K562 (cell line): ENCODE measurements around the gene ECPAS. TPM values are rescaled to one million over a fixed set of nuclear protein-coding genes. Genes with fewer than 3 reads are reported as not detected.

Source experiments
- ATAC-seq: fragments of 200-7000 bp; cut with Tn5 transposase; 3 replicates; pipeline ENCODE4 v1.9.1; 2020; ENCODE audit warnings: moderate library complexity
- BruUV-seq: library from RNA; stranded (reverse); fragments of 400-500 nt; replicated peaks from 2 replicates; lab custom pipeline; 2021; lab: Mats Ljungman, UMichigan
- CTCF ChIA-PET: fragments of 300-600 bp; formaldehyde crosslinking; extraction: SDS; loops from one replicate; lab custom pipeline; 2021; ENCODE audit warnings: low intra/inter-chr PET ratio; lab: Yijun Ruan, JAX
- POLR2A ChIA-PET: fragments of 300-600, 350-650 bp; sonication (Branson Sonifier 250); formaldehyde crosslinking; extraction: SDS; loops from one replicate; lab custom pipeline; 2021; ENCODE audit warnings: antibody characterized with exemption, inconsistent platforms; lab: Yijun Ruan, JAX
- DNase-seq, 4 experiments: peaks; one replicate each; pipeline versions ENCODE4 v3.0.0 to v3.0.0-alpha.2; 2011 to 2018; ENCODE audit warnings: low spot score in 3 of 4, mixed read lengths in 3 of 4; ENCODE audit errors: extremely low read depth in 1 of 4
- FAIRE-seq: peaks from 2 replicates; lab custom pipeline; 2011; peaks lifted over from hg19 to GRCh38; lab: Jason Lieb, UNC
- H2AFZ ChIP-seq: 2 replicates; pipeline ENCODE4 v1.6.0; 2011; ENCODE audit warnings: low read depth, low read length, control low read depth, inconsistent platforms
- H3K27ac ChIP-seq: fragments of 200-600 bp; 3 replicates; pipeline ENCODE4 v1.8.0; 2011; ENCODE audit warnings: low read depth, mild to moderate bottlenecking, control low read depth, inconsistent platforms, low read length, moderate library complexity, mixed read lengths; ENCODE audit errors: extremely low read depth
- H3K27me3 ChIP-seq, 2 experiments: fragments of 300-600 bp in 1 of 2; 2 replicates in 1 of 2; 3 replicates in 1 of 2; pipeline versions ENCODE4 v1.6.0 to v1.8.0; 2011; ENCODE audit warnings: inconsistent platforms in 2 of 2, low read length in 2 of 2, mild to moderate bottlenecking in 1 of 2, mixed read lengths in 1 of 2, moderate library complexity in 1 of 2; ENCODE audit not compliant: control insufficient read depth in 2 of 2, insufficient read depth in 2 of 2
- H3K36me3 ChIP-seq: fragments of 300-600 bp; 3 replicates; pipeline ENCODE4 v1.8.0; 2011; ENCODE audit warnings: mild to moderate bottlenecking, low read length, inconsistent platforms; ENCODE audit not compliant: control insufficient read depth, insufficient read depth
- H3K4me1 ChIP-seq, 2 experiments: fragments of 200-600 bp in 1 of 2; replicated peaks in 1 of 2; 2 replicates in 1 of 2; 3 replicates in 1 of 2; pipeline versions ENCODE4 v1.5.1 to v1.8.0; 2011; ENCODE audit warnings: inconsistent platforms in 2 of 2, low read length in 2 of 2, mild to moderate bottlenecking in 1 of 2, mixed read lengths in 1 of 2, moderate library complexity in 1 of 2; ENCODE audit not compliant: control insufficient read depth in 2 of 2, insufficient read depth in 2 of 2
- H3K4me2 ChIP-seq: 2 replicates; pipeline ENCODE4 v1.6.1; 2011; ENCODE audit warnings: low read length, control low read depth, inconsistent platforms, mixed read lengths; ENCODE audit not compliant: insufficient read depth
- H3K4me3 ChIP-seq: fragments of 200-600 bp; sonication (generic), shearing (Covaris generic); 2 replicates; pipeline ENCODE4 v1.5.1; 2016; ENCODE audit warnings: control low read depth, inconsistent platforms
- H3K79me2 ChIP-seq: fragments of 200-600 bp; 3 replicates; pipeline ENCODE4 v1.8.0; 2011; ENCODE audit warnings: low read length, inconsistent platforms; ENCODE audit not compliant: control insufficient read depth, insufficient read depth
- H3K9ac ChIP-seq, 2 experiments: 2 replicates each; pipeline versions ENCODE4 v1.6.0 to v1.6.1; 2011; ENCODE audit warnings: low read depth in 2 of 2, low read length in 2 of 2, control low read depth in 1 of 2, inconsistent platforms in 1 of 2, mild to moderate bottlenecking in 1 of 2, mixed read lengths in 1 of 2; ENCODE audit not compliant: insufficient read depth in 1 of 2
- H3K9me1 ChIP-seq: one replicate; pipeline ENCODE4 v1.6.0; 2011; ENCODE audit warnings: inconsistent platforms, mild to moderate bottlenecking, low read length, moderate library complexity; ENCODE audit not compliant: control insufficient read depth, insufficient read depth
- H3K9me3 ChIP-seq: replicated peaks from 2 replicates; pipeline ENCODE4 v1.5.1; 2011; ENCODE audit warnings: low read depth, low read length, inconsistent platforms; ENCODE audit not compliant: control insufficient read depth, insufficient read depth
- H4K20me1 ChIP-seq: replicated peaks from 2 replicates; pipeline ENCODE4 v1.6.1; 2011; ENCODE audit warnings: low read length, inconsistent platforms, mixed read lengths; ENCODE audit not compliant: control insufficient read depth, insufficient read depth
- ATF7 ChIP-seq: fragments of 450-650 bp; IDR thresholded peaks from 2 replicates; pipeline ENCODE4 v1.7.1; 2014; ENCODE audit warnings: mild to moderate bottlenecking, moderate library complexity
- BRCA1 ChIP-seq, 2 experiments: fragments of 450-650 bp in 1 of 2; sonication (generic) in 1 of 2; formaldehyde crosslinking in 1 of 2; IDR thresholded peaks; 2 replicates each; pipeline versions ENCODE4 v1.5.0 to v1.6.1; 2017 to 2020; ENCODE audit warnings: mild to moderate bottlenecking in 1 of 2, missing genetic modification reagents in 1 of 2
- DNMT1 ChIP-seq: fragments of 450-650 bp; IDR thresholded peaks from 2 replicates; pipeline ENCODE4 v1.6.1; 2016; ENCODE audit warnings: antibody characterized with exemption, mild to moderate bottlenecking
- ETS2 ChIP-seq: IDR thresholded peaks from 2 replicates; pipeline ENCODE4 v1.6.1; 2016; ENCODE audit warnings: borderline replicate concordance, missing genetic modification characterization, mild to moderate bottlenecking, moderate library complexity, missing compliant biosample characterization; ENCODE audit not compliant: poor library complexity, severe bottlenecking
- FOXJ2 ChIP-seq: fragments of 200-800 bp; sonication (Bioruptor generic); IDR thresholded peaks from 2 replicates; pipeline ENCODE4 v1.6.1; 2016; ENCODE audit warnings: missing genetic modification characterization, missing compliant biosample characterization
- GTF2B ChIP-seq: IDR thresholded peaks from 2 replicates; pipeline ENCODE4 v1.6.1; 2011; ENCODE audit not compliant: insufficient read length; ENCODE audit errors: extremely low read depth
- IFI16 ChIP-seq: fragments of 250-450 bp; sonication (Bioruptor Pico); IDR thresholded peaks from 2 replicates; pipeline ENCODE4 v2.1.2; 2022; ENCODE audit warnings: mild to moderate bottlenecking, inconsistent platforms
- NCOA4 ChIP-seq: fragments of 450-650 bp; IDR thresholded peaks from 2 replicates; pipeline ENCODE4 v1.6.1; 2018; ENCODE audit warnings: mild to moderate bottlenecking; ENCODE audit not compliant: partially characterized antibody
- NFIC ChIP-seq: fragments of 450-650 bp; IDR thresholded peaks from 2 replicates; pipeline ENCODE4 v1.6.1; 2017; ENCODE audit warnings: mild to moderate bottlenecking, inconsistent platforms
- POLR2B ChIP-seq: fragments of 450-650 bp; IDR thresholded peaks from 2 replicates; pipeline ENCODE4 v1.6.1; 2018; ENCODE audit warnings: low read depth; ENCODE audit not compliant: partially characterized antibody
- PYGO2 ChIP-seq: fragments of 450-650 bp; IDR thresholded peaks from 2 replicates; pipeline ENCODE4 v1.6.1; 2016; ENCODE audit warnings: mild to moderate bottlenecking, missing genetic modification characterization, moderate library complexity, missing compliant biosample characterization
- TCF15 ChIP-seq: fragments of 250-450 bp; sonication (Bioruptor Pico); IDR thresholded peaks from 2 replicates; pipeline ENCODE4 v1.8.0; 2022; ENCODE audit warnings: moderate library complexity, mild to moderate bottlenecking, inconsistent platforms
- U2AF2 ChIP-seq: fragments of 200-400 bp; formaldehyde crosslinking; optimal IDR thresholded peaks from 2 replicates; pipeline ENCODE3; 2017; ENCODE audit warnings: low read depth, mild to moderate bottlenecking, low read length
- ZNF253 ChIP-seq: fragments of 250-450 bp; sonication (Bioruptor Pico); conservative IDR thresholded peaks from 2 replicates; pipeline ENCODE4 v1.6.1; 2021; ENCODE audit warnings: mild to moderate bottlenecking
- WGBS: fragments of 100-300 bp; shearing (Covaris generic); methylation state at CpG from one replicate; pipeline ENCODE4 v1.1.6; 2016; ENCODE audit warnings: low coverage, mixed read lengths; ENCODE audit not compliant: insufficient coverage; ENCODE audit errors: missing lambda C conversion rate; 5-methylcytosine and 5-hydroxymethylcytosine counted together
- in situ Hi-C: fragments of 300-500 bp; cut with MboI; formaldehyde crosslinking; loops from 4 replicates; pipeline ENCODE4 v1.15.0; 2018; ENCODE audit warnings: inconsistent platforms, mixed read lengths
- intact Hi-C: fragments of 100-400 bp; cut with micrococcal nuclease; formaldehyde crosslinking; loops from 2 replicates; pipeline ENCODE4 v1.14.2; 2022
- polyA plus RNA-seq, 8 experiments: library from polyadenylated mRNA; depleted of rRNA in 4 of 8; stranded (reverse) in 5 of 8; unstranded in 3 of 8; fragments of >200 nt; fragmentation: Nextera tagmentation in 2 of 8; fragmentation: Illumina TruSeq in 1 of 8; extraction: Ambion mirVana in 2 of 8; extraction: Trizol in 1 of 8; gene quantifications; 2 replicates each; pipeline versions ENCODE4 v1.2.1 to v1.2.3, GENCODE V29; 2011 to 2014; ENCODE audit warnings: inconsistent platforms in 1 of 8, missing spikeins in 1 of 8
- total RNA-seq, 7 experiments: library from RNA; depleted of rRNA in 6 of 7; stranded (reverse); fragments of >200 nt in 6 of 7; fragmentation: Illumina TruSeq in 2 of 7; extraction: Trizol in 2 of 7; gene quantifications; 2 replicates each; pipeline versions ENCODE4 v1.2.1 to v1.2.3, GENCODE V29; 2011 to 2021; ENCODE audit warnings: low replicate concordance in 1 of 7

ECPAS gene
- total and polyA plus RNA-seq, 9 of the 15 experiments (the other 6 are each of a cell fraction or from before 2014, with no cell fraction given): 14.5 to 90.9 (median 75.7) TPM

GRCh38 chr9:111483858-111484571 lies at the start of gene ECPAS (continued):
- peak; percentile 53; the same call in 1 of the 2 replicates for TF ChIP-seq ATF7

GRCh38 chr9:111533099-111533790 lies 49.1 kb upstream of the ECPAS start:
- Histone ChIP-seq H4K20me1 (no peaks in the 10 kb centered on the region), H3K36me3 (no peaks in the 10 kb centered on the region), H3K9ac (no peak overlapping the region), H3K9me3 (no peaks in the 10 kb centered on the region; the same call in 1 of the 2 replicates), H3K4me3 (no peak overlapping the region), H3K4me1 (no peaks in the 10 kb centered on the region), H3K27ac (no peak overlapping the region), H3K4me2 (no peak overlapping the region), H2AFZ (no peak overlapping the region), H3K9me1 (no peaks in the 10 kb centered on the region), H3K27me3 (peaks cover 5 to 14% of the 10 kb centered on the region in 2 experiments; a peak in 4 of 5 replicates), H3K79me2 (no peaks in the 10 kb centered on the region)
- ChIA-PET POLR2A (interaction anchor here (0.6 kb wide), 1 partner anchor 81 kb away, joined by 5 read pairs; no protein-coding TSS in a partner anchor), CTCF (no interaction called here)
- intact Hi-C loops: no loop called here
- DNase-seq: no peak
- WGBS: 1% methylated on average over 5 of the region's 5 CpGs
- in situ Hi-C loops: no loop called here
- ATAC-seq: no peak
- FAIRE-seq: peak; percentile 23
- BruUV-seq: no TSS peak
- no peak for TF ChIP-seq PYGO2 (tag)
- no peak for TF ChIP-seq IFI16 (CRISPR knock-in tag)
- no peak for TF ChIP-seq GTF2B
- TF ChIP-seq ZNF253 (CRISPR knock-in tag): no peak
- TF ChIP-seq FOXJ2 (tag): no peak
- no peak for TF ChIP-seq ETS2 (tag)
- no peak for TF ChIP-seq NFIC
- TF ChIP-seq U2AF2: no peak
- TF ChIP-seq DNMT1: no peak
- TF ChIP-seq NCOA4: no peak
- TF ChIP-seq TCF15 (CRISPR knock-in tag): no peak
- no peak for TF ChIP-seq BRCA1 (IDR thresholded peaks at IDR 0.05)
- no peak for TF ChIP-seq BRCA1 (CRISPR knock-in tag; IDR thresholded peaks at IDR 0.05)
- TF ChIP-seq POLR2B: no peak
